ENCODE measurements around the gene LRRC71. TPM values are rescaled to one million over a fixed set of nuclear protein-coding genes. Genes with fewer than 3 reads are reported as not detected.
A peak's percentile ranks its signal among the peaks of the same experiment; 100 is the strongest.

The LRRC71 gene
- total and polyA plus RNA-seq, 2 donors (not counting 1 experiment from before 2014, with no cell fraction given): not detected

GRCh38 chr1:156877433-156878170 lies 42.8 kb upstream of the LRRC71 start:
- H3K9ac ChIP-seq (ENCODE audit: low read length): no peak overlapping the region
- peaks cover 0 to 33% (median 1%) of the 10 kb centered on the region in 4 experiments for H3K27me3 ChIP-seq (replicated peaks in 1 of 4; ENCODE audit: control extremely low read depth in 1 of 4, control insufficient read depth in 3 of 4, insufficient read depth in 4 of 4, low read length in 3 of 4)
- TF ChIP-seq, protein P1, sequence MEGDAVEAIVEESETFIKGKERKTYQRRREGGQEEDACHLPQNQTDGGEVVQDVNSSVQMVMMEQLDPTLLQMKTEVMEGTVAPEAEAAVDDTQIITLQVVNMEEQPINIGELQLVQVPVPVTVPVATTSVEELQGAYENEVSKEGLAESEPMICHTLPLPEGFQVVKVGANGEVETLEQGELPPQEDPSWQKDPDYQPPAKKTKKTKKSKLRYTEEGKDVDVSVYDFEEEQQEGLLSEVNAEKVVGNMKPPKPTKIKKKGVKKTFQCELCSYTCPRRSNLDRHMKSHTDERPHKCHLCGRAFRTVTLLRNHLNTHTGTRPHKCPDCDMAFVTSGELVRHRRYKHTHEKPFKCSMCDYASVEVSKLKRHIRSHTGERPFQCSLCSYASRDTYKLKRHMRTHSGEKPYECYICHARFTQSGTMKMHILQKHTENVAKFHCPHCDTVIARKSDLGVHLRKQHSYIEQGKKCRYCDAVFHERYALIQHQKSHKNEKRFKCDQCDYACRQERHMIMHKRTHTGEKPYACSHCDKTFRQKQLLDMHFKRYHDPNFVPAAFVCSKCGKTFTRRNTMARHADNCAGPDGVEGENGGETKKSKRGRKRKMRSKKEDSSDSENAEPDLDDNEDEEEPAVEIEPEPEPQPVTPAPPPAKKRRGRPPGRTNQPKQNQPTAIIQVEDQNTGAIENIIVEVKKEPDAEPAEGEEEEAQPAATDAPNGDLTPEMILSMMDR (IDR thresholded peaks at IDR 0.05): no peak
- TF ChIP-seq EZH2 (IDR thresholded peaks at IDR 0.05; ENCODE audit: borderline replicate concordance, insufficient read depth, low read depth, low read length, poor library complexity, severe bottlenecking): no peak
- H3K79me2 ChIP-seq (ENCODE audit: control insufficient read depth, insufficient read depth, low read length): no peaks in the 10 kb centered on the region
- ATAC-seq (ENCODE audit: low read depth) (no peak), DNase-seq (no peak)
- no peaks in the 10 kb centered on the region for H3K4me1 ChIP-seq (ENCODE audit: control insufficient read depth in 2 of 2, insufficient read depth in 2 of 2, low read length in 2 of 2)
- ChIA-PET CTCF (interaction anchor here (2.1 kb wide), 1 partner anchor 12 kb away, joined by 8 read pairs; no protein-coding TSS in a partner anchor), POLR2A (no interaction called here)
- intact Hi-C loops (cut with micrococcal nuclease): no loop called here
- 78% methylated on average over 4 of the region's 5 CpGs for WGBS (ENCODE audit: insufficient coverage)
- no peaks in the 10 kb centered on the region for H4K20me1 ChIP-seq (ENCODE audit: control insufficient read depth, insufficient read depth, low read length, poor library complexity, severe bottlenecking)
- H3K36me3 ChIP-seq (replicated peaks in 1 of 2; ENCODE audit: control extremely low read depth in 1 of 2, control insufficient read depth in 1 of 2, extremely low read depth in 1 of 2, insufficient read depth in 2 of 2, low read length in 1 of 2): no peaks in the 10 kb centered on the region
- no peak overlapping the region for H3K4me3 ChIP-seq (ENCODE audit: control extremely low read depth in 1 of 5, extremely low read depth in 1 of 5, insufficient read depth in 1 of 5, low read depth in 2 of 5, low read length in 4 of 5)
- H3K4me2 ChIP-seq (replicated peaks; ENCODE audit: low read depth, low read length, poor library complexity, severe bottlenecking): no peak overlapping the region
- H2AFZ ChIP-seq (ENCODE audit: insufficient read depth, low read depth, low read length, poor library complexity, severe bottlenecking): no peak overlapping the region
- Mint-ChIP-seq H3K27me3 (peaks cover 43% of the 10 kb centered on the region), H3K4me1 (no peaks in the 10 kb centered on the region), H3K9me3 (ENCODE audit: insufficient read depth) (no peaks in the 10 kb centered on the region), H3K27ac (no peak overlapping the region), H3K4me3 (no peak overlapping the region)
- no peak overlapping the region for H3K27ac ChIP-seq (ENCODE audit: low read length in 2 of 2)
- no peaks in the 10 kb centered on the region for H3K9me3 ChIP-seq (ENCODE audit: control extremely low read depth in 1 of 3, control insufficient read depth in 2 of 3, insufficient read depth in 1 of 3, low read length in 2 of 3)

- no peak overlapping the region for H3K4me3 Mint-ChIP-seq
- POLR2A ChIA-PET: no interaction called here
Measured at GRCh38 chr1:156879876-156880275, 40.6 kb upstream of the LRRC71 start.

More at GRCh38 chr1:156879876-156880275, 40.6 kb upstream of the LRRC71 start:
- H3K36me3 ChIP-seq (replicated peaks in 1 of 2; ENCODE audit: control extremely low read depth in 1 of 2, control insufficient read depth in 1 of 2, extremely low read depth in 1 of 2, insufficient read depth in 2 of 2, low read length in 1 of 2): no peaks in the 10 kb centered on the region
- no peaks in the 10 kb centered on the region for H3K9me3 Mint-ChIP-seq (ENCODE audit: insufficient read depth)
- H4K20me1 ChIP-seq (ENCODE audit: control insufficient read depth, insufficient read depth, low read length, poor library complexity, severe bottlenecking): no peaks in the 10 kb centered on the region
- H3K4me1 ChIP-seq (ENCODE audit: control insufficient read depth in 2 of 2, insufficient read depth in 2 of 2, low read length in 2 of 2): no peaks in the 10 kb centered on the region
- no peak overlapping the region for H3K4me3 ChIP-seq (ENCODE audit: control extremely low read depth in 1 of 5, extremely low read depth in 1 of 5, insufficient read depth in 1 of 5, low read depth in 2 of 5, low read length in 4 of 5)
- no peak for DNase-seq
- H3K79me2 ChIP-seq (ENCODE audit: control insufficient read depth, insufficient read depth, low read length): no peaks in the 10 kb centered on the region
- CTCF ChIA-PET: interaction anchor here (1.7 kb wide), 1 partner anchor 10 kb away, joined by 8 read pairs; no protein-coding TSS in a partner anchor
- H3K27ac Mint-ChIP-seq: peak overlapping the region; percentile 3
- H3K27ac ChIP-seq (ENCODE audit: low read length in 2 of 2): no peak overlapping the region
- intact Hi-C loops (cut with micrococcal nuclease): no loop called here
- no peaks in the 10 kb centered on the region for H3K9me3 ChIP-seq (ENCODE audit: control extremely low read depth in 1 of 3, control insufficient read depth in 2 of 3, insufficient read depth in 1 of 3, low read length in 2 of 3)
- TF ChIP-seq, protein P1 (IDR thresholded peaks at IDR 0.05): no peak
- TF ChIP-seq EZH2 (IDR thresholded peaks at IDR 0.05; ENCODE audit: borderline replicate concordance, insufficient read depth, low read depth, low read length, poor library complexity, severe bottlenecking): no peak
- peaks cover 0 to 33% (median 4%) of the 10 kb centered on the region in 4 experiments for H3K27me3 ChIP-seq (replicated peaks in 1 of 4; ENCODE audit: control extremely low read depth in 1 of 4, control insufficient read depth in 3 of 4, insufficient read depth in 4 of 4, low read length in 3 of 4)
- H2AFZ ChIP-seq (ENCODE audit: insufficient read depth, low read depth, low read length, poor library complexity, severe bottlenecking): no peak overlapping the region
- H3K4me2 ChIP-seq (replicated peaks; ENCODE audit: low read depth, low read length, poor library complexity, severe bottlenecking): no peak overlapping the region
- 95% methylated on average over 21 of the region's 21 CpGs for WGBS (ENCODE audit: insufficient coverage)
- peaks cover 50% of the 10 kb centered on the region for H3K27me3 Mint-ChIP-seq
- no peak for ATAC-seq (ENCODE audit: low read depth)
- no peak overlapping the region for H3K9ac ChIP-seq (ENCODE audit: low read length)
- H3K4me1 Mint-ChIP-seq: no peaks in the 10 kb centered on the region
